ENCODE measurements around the gene KLF4. TPM values are rescaled to one million over a fixed set of nuclear protein-coding genes. Genes with fewer than 3 reads are reported as not detected.

KLF4 gene
- polyA plus RNA-seq (2013, experiment 1 of 2), result 1.2 TPM
- 1.2 TPM for polyA plus RNA-seq (2013, experiment 2 of 2)

- 0 to 1% methylated on average over 52 to 75 of the region's 101 CpGs for WGBS, 2 experiments (ENCODE audit: insufficient coverage in 2 of 2)
- Histone ChIP-seq H3K9me3 (ENCODE audit: control insufficient read depth, low read length) (no peaks in the 10 kb centered on the region), H3K4me1 (ENCODE audit: control insufficient read depth, insufficient read depth, low read length, poor library complexity, severe bottlenecking) (peaks cover 4% of the 10 kb centered on the region), H3K4me3 (ENCODE audit: extremely low read depth, insufficient read depth, low read length, poor library complexity, severe bottlenecking) (peak within 1 kb of the TSS; percentile 49), H3K27ac (ENCODE audit: low read depth, low read length, severe bottlenecking) (peak within 1 kb of the TSS; percentile 91), H3K36me3 (ENCODE audit: control insufficient read depth, insufficient read depth, low read length) (no peaks in the 10 kb centered on the region)
These were observed at the start of gene KLF4 for GRCh38 chr9:107489687-107490605. Gene KLF4, minus strand, starts transcription at chr9:107489769. Its CDS starts 597 bp downstream, at chr9:107489172.

GRCh38 chr9:107536462-107536861 is 46.9 kb upstream of the KLF4 start:
- Histone ChIP-seq H3K9me3 (ENCODE audit: control insufficient read depth, low read length) (no peaks in the 10 kb centered on the region), H3K36me3 (ENCODE audit: control insufficient read depth, insufficient read depth, low read length) (no peaks in the 10 kb centered on the region), H3K4me3 (ENCODE audit: extremely low read depth, insufficient read depth, low read length, poor library complexity, severe bottlenecking) (no peak overlapping the region), H3K27ac (ENCODE audit: low read depth, low read length, severe bottlenecking) (no peak overlapping the region), H3K4me1 (ENCODE audit: control insufficient read depth, insufficient read depth, low read length, poor library complexity, severe bottlenecking) (no peaks in the 10 kb centered on the region)
- 74 to 87% methylated on average over 3 of the region's 3 CpGs for WGBS, 2 experiments (ENCODE audit: insufficient coverage in 2 of 2)

GRCh38 chr9:107534510-107535078 is 45.0 kb upstream of the KLF4 start:
- Histone ChIP-seq H3K4me3 (ENCODE audit: extremely low read depth, insufficient read depth, low read length, poor library complexity, severe bottlenecking) (no peak overlapping the region), H3K4me1 (ENCODE audit: control insufficient read depth, insufficient read depth, low read length, poor library complexity, severe bottlenecking) (no peaks in the 10 kb centered on the region), H3K9me3 (ENCODE audit: control insufficient read depth, low read length) (no peaks in the 10 kb centered on the region), H3K27ac (ENCODE audit: low read depth, low read length, severe bottlenecking) (no peak overlapping the region), H3K36me3 (ENCODE audit: control insufficient read depth, insufficient read depth, low read length) (no peaks in the 10 kb centered on the region)
- 80 to 97% methylated on average over 1 to 8 of the region's 14 CpGs for WGBS, 2 experiments (ENCODE audit: insufficient coverage in 2 of 2)

GRCh38 chr9:107530679-107531078 is 41.1 kb upstream of the KLF4 start:
- H3K4me1 ChIP-seq (ENCODE audit: control insufficient read depth, insufficient read depth, low read length, poor library complexity, severe bottlenecking), result no peaks in the 10 kb centered on the region
- no peak overlapping the region for H3K27ac ChIP-seq (ENCODE audit: low read depth, low read length, severe bottlenecking)
- no peaks in the 10 kb centered on the region for H3K9me3 ChIP-seq (ENCODE audit: control insufficient read depth, low read length)
- no CpG with 5 or more reads among the region's 1 CpG for WGBS, 2 experiments (ENCODE audit: insufficient coverage in 2 of 2)
- H3K36me3 ChIP-seq (ENCODE audit: control insufficient read depth, insufficient read depth, low read length), result no peaks in the 10 kb centered on the region
- H3K4me3 ChIP-seq (ENCODE audit: extremely low read depth, insufficient read depth, low read length, poor library complexity, severe bottlenecking), result no peak overlapping the region

GRCh38 chr9:107528686-107529085 is 39.1 kb upstream of the KLF4 start:
- H3K27ac ChIP-seq (ENCODE audit: low read depth, low read length, severe bottlenecking), result no peak overlapping the region
- H3K36me3 ChIP-seq (ENCODE audit: control insufficient read depth, insufficient read depth, low read length), result no peaks in the 10 kb centered on the region
- no peak overlapping the region for H3K4me3 ChIP-seq (ENCODE audit: extremely low read depth, insufficient read depth, low read length, poor library complexity, severe bottlenecking)
- 88 to 98% methylated on average over 5 of the region's 6 CpGs for WGBS, 2 experiments (ENCODE audit: insufficient coverage in 2 of 2)
- H3K9me3 ChIP-seq (ENCODE audit: control insufficient read depth, low read length), result no peaks in the 10 kb centered on the region
- no peaks in the 10 kb centered on the region for H3K4me1 ChIP-seq (ENCODE audit: control insufficient read depth, insufficient read depth, low read length, poor library complexity, severe bottlenecking)

- WGBS, 2 experiments (ENCODE audit: insufficient coverage in 2 of 2), result 84 to 85% methylated on average over 5 to 6 of the region's 6 CpGs
These were observed 34.0 kb upstream of the KLF4 start for GRCh38 chr9:107523539-107523938.

GRCh38 chr9:107520186-107520585 is 30.6 kb upstream of the KLF4 start:
- Histone ChIP-seq H3K9me3 (ENCODE audit: control insufficient read depth, low read length) (no peaks in the 10 kb centered on the region), H3K27ac (ENCODE audit: low read depth, low read length, severe bottlenecking) (no peak overlapping the region), H3K4me1 (ENCODE audit: control insufficient read depth, insufficient read depth, low read length, poor library complexity, severe bottlenecking) (no peaks in the 10 kb centered on the region), H3K4me3 (ENCODE audit: extremely low read depth, insufficient read depth, low read length, poor library complexity, severe bottlenecking) (no peak overlapping the region), H3K36me3 (ENCODE audit: control insufficient read depth, insufficient read depth, low read length) (no peaks in the 10 kb centered on the region)
- WGBS, 2 experiments (ENCODE audit: insufficient coverage in 2 of 2), result 100% methylated on average over 1 of the region's 1 CpG

More at GRCh38 chr9:107523539-107523938, 34.0 kb upstream of the KLF4 start:
- H3K36me3 ChIP-seq (ENCODE audit: control insufficient read depth, insufficient read depth, low read length), result no peaks in the 10 kb centered on the region
- no peaks in the 10 kb centered on the region for H3K9me3 ChIP-seq (ENCODE audit: control insufficient read depth, low read length)
- no peak overlapping the region for H3K27ac ChIP-seq (ENCODE audit: low read depth, low read length, severe bottlenecking)
- H3K4me1 ChIP-seq (ENCODE audit: control insufficient read depth, insufficient read depth, low read length, poor library complexity, severe bottlenecking), result no peaks in the 10 kb centered on the region
- H3K4me3 ChIP-seq (ENCODE audit: extremely low read depth, insufficient read depth, low read length, poor library complexity, severe bottlenecking), result no peak overlapping the region

GRCh38 chr9:107518037-107518807 is 28.7 kb upstream of the KLF4 start:
- no peaks in the 10 kb centered on the region for H3K4me1 ChIP-seq (ENCODE audit: control insufficient read depth, insufficient read depth, low read length, poor library complexity, severe bottlenecking)
- H3K9me3 ChIP-seq (ENCODE audit: control insufficient read depth, low read length), result no peaks in the 10 kb centered on the region
- WGBS, 2 experiments (ENCODE audit: insufficient coverage in 2 of 2), result 75 to 80% methylated on average over 4 of the region's 6 CpGs
- no peak overlapping the region for H3K4me3 ChIP-seq (ENCODE audit: extremely low read depth, insufficient read depth, low read length, poor library complexity, severe bottlenecking)
- no peaks in the 10 kb centered on the region for H3K36me3 ChIP-seq (ENCODE audit: control insufficient read depth, insufficient read depth, low read length)
- no peak overlapping the region for H3K27ac ChIP-seq (ENCODE audit: low read depth, low read length, severe bottlenecking)

- Histone ChIP-seq H3K4me1 (ENCODE audit: control insufficient read depth, insufficient read depth, low read length, poor library complexity, severe bottlenecking) (no peaks in the 10 kb centered on the region), H3K27ac (ENCODE audit: low read depth, low read length, severe bottlenecking) (no peak overlapping the region), H3K36me3 (ENCODE audit: control insufficient read depth, insufficient read depth, low read length) (no peaks in the 10 kb centered on the region), H3K4me3 (ENCODE audit: extremely low read depth, insufficient read depth, low read length, poor library complexity, severe bottlenecking) (no peak overlapping the region), H3K9me3 (ENCODE audit: control insufficient read depth, low read length) (no peaks in the 10 kb centered on the region)
- WGBS, 2 experiments (ENCODE audit: insufficient coverage in 2 of 2), result 100% methylated on average over 1 of the region's 2 CpGs; no CpG with 5 or more reads in 1 of the 2 experiments
These were observed 24.0 kb upstream of the KLF4 start for GRCh38 chr9:107513464-107514100.

Measured in mesodermal cell (in vitro differentiated cells).